ENCODE measurements around the gene GNB5.

The GNB5 gene

DNA sequence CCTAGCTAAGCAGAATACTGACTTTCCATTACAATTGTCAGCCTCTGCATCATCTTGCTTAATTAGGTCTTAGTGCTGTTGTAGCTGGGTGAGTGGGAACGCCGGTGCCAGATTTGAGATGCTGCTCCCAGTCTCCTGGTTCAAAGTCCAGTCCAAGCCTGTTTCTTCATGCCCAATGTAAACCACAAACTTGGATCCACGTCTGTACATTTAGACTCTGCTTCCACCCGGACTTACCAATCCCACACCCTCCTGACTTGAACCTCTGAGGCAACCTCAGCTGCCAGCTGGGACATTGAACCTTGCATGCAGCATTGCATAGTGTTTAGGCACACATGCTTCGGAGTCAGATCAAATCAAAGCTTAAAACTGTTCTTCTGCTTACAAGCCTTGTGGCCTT lies 121.6 kb downstream of the GNB5 start:
- DNase-seq (ENCODE audit: low read depth in 1 of 2, low spot score in 1 of 2) = no peak
- TF ChIP-seq, protein P1, sequence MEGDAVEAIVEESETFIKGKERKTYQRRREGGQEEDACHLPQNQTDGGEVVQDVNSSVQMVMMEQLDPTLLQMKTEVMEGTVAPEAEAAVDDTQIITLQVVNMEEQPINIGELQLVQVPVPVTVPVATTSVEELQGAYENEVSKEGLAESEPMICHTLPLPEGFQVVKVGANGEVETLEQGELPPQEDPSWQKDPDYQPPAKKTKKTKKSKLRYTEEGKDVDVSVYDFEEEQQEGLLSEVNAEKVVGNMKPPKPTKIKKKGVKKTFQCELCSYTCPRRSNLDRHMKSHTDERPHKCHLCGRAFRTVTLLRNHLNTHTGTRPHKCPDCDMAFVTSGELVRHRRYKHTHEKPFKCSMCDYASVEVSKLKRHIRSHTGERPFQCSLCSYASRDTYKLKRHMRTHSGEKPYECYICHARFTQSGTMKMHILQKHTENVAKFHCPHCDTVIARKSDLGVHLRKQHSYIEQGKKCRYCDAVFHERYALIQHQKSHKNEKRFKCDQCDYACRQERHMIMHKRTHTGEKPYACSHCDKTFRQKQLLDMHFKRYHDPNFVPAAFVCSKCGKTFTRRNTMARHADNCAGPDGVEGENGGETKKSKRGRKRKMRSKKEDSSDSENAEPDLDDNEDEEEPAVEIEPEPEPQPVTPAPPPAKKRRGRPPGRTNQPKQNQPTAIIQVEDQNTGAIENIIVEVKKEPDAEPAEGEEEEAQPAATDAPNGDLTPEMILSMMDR (IDR thresholded peaks at IDR 0.05; ENCODE audit: insufficient read depth, low read length) = no peak
- TF ChIP-seq REST (IDR thresholded peaks at IDR 0.05; ENCODE audit: insufficient replicate concordance, low read depth) (no peak), GABPA (IDR thresholded peaks at IDR 0.05; ENCODE audit: low read depth) (no peak), POLR2AphosphoS5 (IDR thresholded peaks at IDR 0.05; ENCODE audit: low read depth) (no peak), SPI1 (IDR thresholded peaks at IDR 0.05; ENCODE audit: borderline replicate concordance, low read depth) (no peak)
- Histone ChIP-seq H3K27ac (replicated peaks) (no peak overlapping the region), H3K4me3 (replicated peaks; ENCODE audit: insufficient read depth, low read length) (no peak overlapping the region), H3K27me3 (ENCODE audit: insufficient read depth, poor library complexity, severe bottlenecking) (no peaks in the 10 kb centered on the region)

DNA sequence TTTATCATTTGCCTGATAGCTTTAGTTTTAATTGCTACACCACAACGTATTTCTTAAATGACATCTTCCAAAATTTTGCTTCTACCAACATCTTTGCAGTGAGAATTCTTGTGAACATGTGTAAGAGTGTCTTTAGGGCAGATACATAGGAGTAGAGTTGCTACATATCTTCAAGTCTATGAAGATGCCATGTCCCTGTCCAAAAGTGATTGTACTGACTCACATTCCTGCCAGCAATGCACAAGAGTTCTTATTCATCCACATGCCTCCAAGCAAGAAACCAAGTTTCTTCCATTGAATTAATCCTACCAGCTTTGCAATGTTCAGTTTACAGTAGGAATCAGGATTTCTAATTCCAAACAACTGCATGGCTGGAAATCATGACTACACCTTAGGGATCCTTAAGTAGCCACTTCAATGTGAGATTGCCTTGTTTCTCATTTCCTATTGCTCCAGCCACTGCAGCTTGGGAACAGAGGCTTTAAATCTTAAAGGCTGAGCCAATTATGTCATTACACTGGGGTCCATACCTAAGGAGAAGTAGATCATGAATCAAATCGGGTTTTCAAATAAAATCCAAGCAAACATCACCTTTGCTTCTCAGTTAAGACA lies 123.1 kb downstream of the GNB5 start:
- TF ChIP-seq REST (IDR thresholded peaks at IDR 0.05; ENCODE audit: insufficient replicate concordance, low read depth) = no peak
- no peak for TF ChIP-seq SPI1 (IDR thresholded peaks at IDR 0.05; ENCODE audit: borderline replicate concordance, low read depth)
- TF ChIP-seq, protein P1 (IDR thresholded peaks at IDR 0.05; ENCODE audit: insufficient read depth, low read length) = no peak
- no peak for TF ChIP-seq GABPA (IDR thresholded peaks at IDR 0.05; ENCODE audit: low read depth)
- TF ChIP-seq POLR2AphosphoS5 (IDR thresholded peaks at IDR 0.05; ENCODE audit: low read depth) = no peak
- no peak for DNase-seq (ENCODE audit: low read depth in 1 of 2, low spot score in 1 of 2)
- no peaks in the 10 kb centered on the region for H3K27me3 ChIP-seq (ENCODE audit: insufficient read depth, poor library complexity, severe bottlenecking)
- H3K4me3 ChIP-seq (replicated peaks; ENCODE audit: insufficient read depth, low read length) = no peak overlapping the region
- H3K27ac ChIP-seq (replicated peaks) = no peak overlapping the region

GRCh38 chr15:52067545-52067926 lies 123.7 kb downstream of the GNB5 start:
- Histone ChIP-seq H3K27ac (replicated peaks) (no peak overlapping the region), H3K27me3 (ENCODE audit: insufficient read depth, poor library complexity, severe bottlenecking) (no peaks in the 10 kb centered on the region), H3K4me3 (replicated peaks; ENCODE audit: insufficient read depth, low read length) (no peak overlapping the region)
- no peak for DNase-seq (ENCODE audit: low read depth in 1 of 2, low spot score in 1 of 2)
- TF ChIP-seq POLR2AphosphoS5 (IDR thresholded peaks at IDR 0.05; ENCODE audit: low read depth) = no peak
- TF ChIP-seq, protein P1 (IDR thresholded peaks at IDR 0.05; ENCODE audit: insufficient read depth, low read length) = no peak
- TF ChIP-seq SPI1 (IDR thresholded peaks at IDR 0.05; ENCODE audit: borderline replicate concordance, low read depth) = no peak
- no peak for TF ChIP-seq REST (IDR thresholded peaks at IDR 0.05; ENCODE audit: insufficient replicate concordance, low read depth)
- no peak for TF ChIP-seq GABPA (IDR thresholded peaks at IDR 0.05; ENCODE audit: low read depth)

All from HL-60 (cell line).